Osteoblast (primary cell): Measurements from ENCODE around the gene FOXO6. TPM values are rescaled to one million over a fixed set of nuclear protein-coding genes. Genes with fewer than 3 reads are reported as not detected.

ENCODE experiments used
- DNase-seq: peaks from one replicate; pipeline ENCODE4 v3.0.0; 2011; ENCODE audit warnings: low spot score, mixed read lengths; ENCODE audit not compliant: insufficient read length; ENCODE audit errors: missing footprints
- H2AFZ ChIP-seq: 2 replicates; pipeline ENCODE4 v1.6.0; 2011; ENCODE audit warnings: mild to moderate bottlenecking, low read length
- H3K27ac ChIP-seq: 2 replicates; pipeline ENCODE4 v1.5.1; 2011; ENCODE audit warnings: mild to moderate bottlenecking, low read depth, low read length, moderate library complexity
- H3K27me3 ChIP-seq: 2 replicates; pipeline ENCODE4 v1.6.0; 2012; ENCODE audit warnings: mild to moderate bottlenecking, control low read depth, inconsistent platforms, low read length, moderate library complexity; ENCODE audit not compliant: insufficient read depth
- H3K36me3 ChIP-seq: 2 replicates; pipeline ENCODE4 v1.5.1; 2011; ENCODE audit warnings: mild to moderate bottlenecking, low read length, control low read depth, moderate library complexity; ENCODE audit not compliant: insufficient read depth
- H3K4me1 ChIP-seq: 2 replicates; pipeline ENCODE4 v1.5.1; 2011; ENCODE audit warnings: mild to moderate bottlenecking, low read length, control low read depth, moderate library complexity; ENCODE audit not compliant: insufficient read depth
- H3K4me2 ChIP-seq: 2 replicates; pipeline ENCODE4 v1.6.0; 2011; ENCODE audit warnings: mild to moderate bottlenecking, low read length; ENCODE audit not compliant: insufficient read depth
- H3K4me3 ChIP-seq: fragments of 200-600 bp; sonication (generic); 3 replicates; pipeline ENCODE4 v1.5.1; 2012; ENCODE audit warnings: mild to moderate bottlenecking, low read length, inconsistent platforms; ENCODE audit not compliant: insufficient read depth
- H3K79me2 ChIP-seq: 2 replicates; pipeline ENCODE4 v1.6.0; 2012; ENCODE audit warnings: mild to moderate bottlenecking, low read length, control low read depth, inconsistent platforms; ENCODE audit not compliant: insufficient read depth
- H3K9me3 ChIP-seq: 2 replicates; pipeline ENCODE4 v1.5.1; 2011; ENCODE audit warnings: low read depth, low read length, control low read depth
- H4K20me1 ChIP-seq: 2 replicates; pipeline ENCODE4 v1.6.0; 2012; ENCODE audit warnings: mild to moderate bottlenecking, low read length, control low read depth; ENCODE audit not compliant: insufficient read depth
- total RNA-seq: library from RNA; depleted of rRNA; stranded (reverse); fragments of >200 nt; gene quantifications from 2 replicates; pipeline ENCODE4 v1.2.3, GENCODE V29; 2012
- TF ChIP-seq, protein P1 (sequence below): IDR thresholded peaks from 2 replicates; pipeline ENCODE4 v1.5.1; 2011; ENCODE audit warnings: mild to moderate bottlenecking, low read depth, low read length, moderate library complexity; ENCODE audit errors: extremely low read depth

Gene FOXO6
- total RNA-seq, 1 donor, result not detected

DNA sequence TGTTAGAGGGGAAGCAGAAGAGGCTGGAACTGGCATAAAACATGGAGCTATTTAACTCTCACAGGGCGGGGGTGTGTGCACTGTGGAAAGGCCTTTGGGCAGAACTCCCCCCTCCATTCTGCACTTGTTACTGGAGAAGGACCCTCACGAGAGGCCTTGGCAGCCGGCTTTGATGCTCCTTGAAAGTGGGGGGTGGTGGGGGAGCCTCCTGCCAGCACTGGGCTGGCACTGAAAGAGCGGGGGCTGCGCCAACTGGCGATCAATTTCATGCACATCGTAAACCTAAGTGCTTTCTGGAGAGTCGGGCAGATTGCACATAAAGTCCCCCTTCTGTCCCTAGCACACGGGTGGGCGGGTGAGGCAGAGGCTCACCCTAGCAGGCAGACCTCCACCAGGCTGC is 28.9 kb downstream of the FOXO6 start:
- H3K4me1 ChIP-seq, result peaks cover 3% of the 10 kb centered on the region
- no peak for DNase-seq
- H2AFZ ChIP-seq, result no peak overlapping the region
- no peak overlapping the region for H3K27ac ChIP-seq
- H3K79me2 ChIP-seq, result no peaks in the 10 kb centered on the region
- H3K9me3 ChIP-seq, result no peaks in the 10 kb centered on the region
- no peaks in the 10 kb centered on the region for H3K36me3 ChIP-seq
- peaks cover 17% of the 10 kb centered on the region for H3K27me3 ChIP-seq
- H3K4me3 ChIP-seq, result no peak overlapping the region
- H3K4me2 ChIP-seq, result no peak overlapping the region
- no peaks in the 10 kb centered on the region for H4K20me1 ChIP-seq
- TF ChIP-seq, protein P1, sequence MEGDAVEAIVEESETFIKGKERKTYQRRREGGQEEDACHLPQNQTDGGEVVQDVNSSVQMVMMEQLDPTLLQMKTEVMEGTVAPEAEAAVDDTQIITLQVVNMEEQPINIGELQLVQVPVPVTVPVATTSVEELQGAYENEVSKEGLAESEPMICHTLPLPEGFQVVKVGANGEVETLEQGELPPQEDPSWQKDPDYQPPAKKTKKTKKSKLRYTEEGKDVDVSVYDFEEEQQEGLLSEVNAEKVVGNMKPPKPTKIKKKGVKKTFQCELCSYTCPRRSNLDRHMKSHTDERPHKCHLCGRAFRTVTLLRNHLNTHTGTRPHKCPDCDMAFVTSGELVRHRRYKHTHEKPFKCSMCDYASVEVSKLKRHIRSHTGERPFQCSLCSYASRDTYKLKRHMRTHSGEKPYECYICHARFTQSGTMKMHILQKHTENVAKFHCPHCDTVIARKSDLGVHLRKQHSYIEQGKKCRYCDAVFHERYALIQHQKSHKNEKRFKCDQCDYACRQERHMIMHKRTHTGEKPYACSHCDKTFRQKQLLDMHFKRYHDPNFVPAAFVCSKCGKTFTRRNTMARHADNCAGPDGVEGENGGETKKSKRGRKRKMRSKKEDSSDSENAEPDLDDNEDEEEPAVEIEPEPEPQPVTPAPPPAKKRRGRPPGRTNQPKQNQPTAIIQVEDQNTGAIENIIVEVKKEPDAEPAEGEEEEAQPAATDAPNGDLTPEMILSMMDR, result no peak

DNA sequence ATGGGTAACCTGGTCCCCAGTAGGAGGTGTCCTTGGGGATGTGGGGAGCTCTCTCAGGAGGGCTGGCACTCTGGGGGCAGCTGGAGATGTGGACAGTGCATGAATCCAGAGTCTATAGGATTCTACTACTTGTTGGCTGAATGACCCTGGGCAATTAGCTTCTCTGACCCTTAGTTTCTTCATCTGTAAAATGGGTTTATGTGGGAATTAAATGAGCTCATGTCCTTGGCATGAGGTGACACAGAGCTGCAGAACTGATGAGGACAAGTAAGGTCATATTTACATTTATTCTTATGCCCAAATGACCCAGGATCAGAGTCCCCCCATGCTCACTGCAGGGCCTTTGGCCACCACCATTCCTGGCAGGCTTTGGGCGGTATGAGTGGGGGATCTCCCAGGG is 29.3 kb downstream of the FOXO6 start:
- H3K4me3 ChIP-seq, result no peak overlapping the region
- H2AFZ ChIP-seq, result no peak overlapping the region
- peaks cover 20% of the 10 kb centered on the region for H3K27me3 ChIP-seq
- DNase-seq, result no peak
- H3K9me3 ChIP-seq, result no peaks in the 10 kb centered on the region
- peaks cover 3% of the 10 kb centered on the region for H3K4me1 ChIP-seq
- H3K4me2 ChIP-seq, result no peak overlapping the region
- TF ChIP-seq, protein P1, result no peak
- H4K20me1 ChIP-seq, result no peaks in the 10 kb centered on the region
- no peaks in the 10 kb centered on the region for H3K79me2 ChIP-seq
- no peaks in the 10 kb centered on the region for H3K36me3 ChIP-seq
- H3K27ac ChIP-seq, result no peak overlapping the region

DNA sequence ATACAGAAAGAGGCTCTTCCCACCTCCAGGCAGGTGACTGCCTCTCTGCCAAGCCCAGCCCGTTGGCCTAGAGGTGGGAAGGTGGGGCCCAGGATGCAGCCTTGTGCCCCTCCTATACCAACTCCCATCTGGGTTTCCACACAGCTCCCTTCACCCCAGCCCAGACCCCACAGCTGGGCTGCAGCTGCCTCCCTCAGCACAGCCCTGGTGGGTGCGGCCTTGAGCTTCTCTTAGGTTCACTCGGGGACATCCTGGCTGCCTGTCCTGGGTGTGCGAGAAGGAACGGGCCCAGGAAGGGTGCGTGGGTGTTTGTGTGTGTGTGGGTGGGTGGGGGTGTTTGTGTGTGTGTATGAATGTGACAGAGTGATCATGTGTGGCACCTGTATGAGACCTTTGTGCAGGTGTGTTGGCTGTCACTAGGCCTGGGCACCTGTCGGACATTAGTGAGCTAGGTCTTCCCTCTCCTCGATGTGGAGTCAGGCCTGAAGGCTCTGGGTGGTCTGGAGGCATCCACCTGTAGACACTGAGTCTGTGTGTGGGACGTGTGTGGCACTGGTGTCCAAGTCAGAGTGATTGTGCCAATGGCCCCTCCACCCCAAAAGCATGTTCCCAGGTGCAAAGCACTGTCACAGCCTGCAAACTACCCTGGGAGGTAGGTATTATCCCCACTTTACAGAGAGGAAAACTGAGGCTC is 30.7 kb downstream of the FOXO6 start:
- no peak for DNase-seq
- Histone ChIP-seq H3K79me2 (no peaks in the 10 kb centered on the region), H3K4me1 (peaks cover 3% of the 10 kb centered on the region), H3K4me2 (no peak overlapping the region), H3K4me3 (no peak overlapping the region), H3K27me3 (peaks cover 26% of the 10 kb centered on the region), H3K9me3 (no peaks in the 10 kb centered on the region), H2AFZ (no peak overlapping the region), H3K27ac (no peak overlapping the region), H3K36me3 (no peaks in the 10 kb centered on the region), H4K20me1 (no peaks in the 10 kb centered on the region)
- TF ChIP-seq, protein P1, result no peak

DNA sequence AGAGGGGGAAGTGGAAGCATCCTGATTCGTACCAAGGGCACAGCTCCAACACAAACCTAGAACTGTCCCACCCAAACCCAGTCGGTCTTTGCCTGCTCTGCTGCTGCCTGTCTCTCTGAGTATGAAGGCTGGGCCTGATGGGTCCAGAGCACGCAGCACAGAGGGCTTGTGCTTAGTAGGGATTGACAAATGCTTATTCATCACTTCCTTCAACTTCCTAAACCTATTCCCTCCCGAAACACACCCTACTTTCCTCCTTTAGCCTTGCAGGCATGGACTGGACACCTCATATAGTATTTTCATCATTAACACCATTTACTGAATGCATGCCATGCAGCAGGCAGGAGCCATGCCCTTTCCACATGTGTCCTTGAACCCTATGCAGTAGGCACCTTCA is 31.3 kb downstream of the FOXO6 start:
- Histone ChIP-seq H3K4me2 (no peak overlapping the region), H3K27me3 (peaks cover 26% of the 10 kb centered on the region), H3K9me3 (no peaks in the 10 kb centered on the region), H3K79me2 (no peaks in the 10 kb centered on the region), H3K4me3 (no peak overlapping the region), H4K20me1 (no peaks in the 10 kb centered on the region), H3K4me1 (peaks cover 3% of the 10 kb centered on the region), H3K36me3 (no peaks in the 10 kb centered on the region), H2AFZ (no peak overlapping the region), H3K27ac (no peak overlapping the region)
- no peak for DNase-seq
- TF ChIP-seq, protein P1, result no peak
